GM12875 (cell line): ENCODE results near the gene APEX2.

Experiments
- H3K4me3 ChIP-seq: one replicate; pipeline ENCODE4 v1.5.1; 2011; ENCODE audit warnings: low read depth, low read length, control low read depth
- CTCF ChIP-seq: IDR thresholded peaks from 2 replicates; pipeline ENCODE4 v1.5.1; 2011; ENCODE audit warnings: low read depth, mild to moderate bottlenecking, control low read depth, inconsistent platforms, low read length, moderate library complexity, borderline replicate concordance; ENCODE audit not compliant: insufficient read depth

Gene APEX2

GRCh38 chrX:54995621-54996020, 4.5 kb upstream of the APEX2 start:
- no peak for TF ChIP-seq CTCF

GRCh38 chrX:55004231-55004630, 4.1 kb downstream of the APEX2 start:
- no peak for TF ChIP-seq CTCF
- no peak overlapping the region for H3K4me3 ChIP-seq

More at GRCh38 chrX:54995621-54996020, 4.5 kb upstream of the APEX2 start:
- H3K4me3 ChIP-seq = no peak overlapping the region

- TF ChIP-seq CTCF = no peak
- H3K4me3 ChIP-seq = no peak overlapping the region
Observed at GRCh38 chrX:55005256-55005655, 5.1 kb downstream of the APEX2 start.

GRCh38 chrX:55006827-55007621, 6.9 kb downstream of the APEX2 start:
- TF ChIP-seq CTCF = no peak
- H3K4me3 ChIP-seq = no peak overlapping the region

DNA sequence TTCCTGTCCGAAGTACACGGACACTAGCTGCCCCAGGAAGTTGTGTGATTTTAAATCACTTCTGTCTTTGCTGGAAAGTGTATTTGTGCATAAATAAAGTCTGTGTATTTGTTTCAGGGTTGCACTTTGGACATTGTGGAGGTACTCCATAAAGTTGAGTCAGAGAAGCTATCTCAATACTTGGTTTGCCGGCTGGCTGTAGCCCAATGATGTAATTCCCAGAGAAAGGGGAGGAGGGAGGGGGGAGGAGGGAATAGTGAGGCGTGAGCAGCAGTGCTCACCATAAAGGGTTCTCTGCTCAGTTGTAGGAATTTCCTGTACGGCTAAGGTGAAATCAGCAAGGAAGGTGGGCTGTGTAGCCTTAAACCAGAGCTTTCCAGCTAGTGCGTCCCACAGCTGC, 7.5 kb downstream of the APEX2 start:
- no peak overlapping the region for H3K4me3 ChIP-seq
- TF ChIP-seq CTCF = no peak

DNA sequence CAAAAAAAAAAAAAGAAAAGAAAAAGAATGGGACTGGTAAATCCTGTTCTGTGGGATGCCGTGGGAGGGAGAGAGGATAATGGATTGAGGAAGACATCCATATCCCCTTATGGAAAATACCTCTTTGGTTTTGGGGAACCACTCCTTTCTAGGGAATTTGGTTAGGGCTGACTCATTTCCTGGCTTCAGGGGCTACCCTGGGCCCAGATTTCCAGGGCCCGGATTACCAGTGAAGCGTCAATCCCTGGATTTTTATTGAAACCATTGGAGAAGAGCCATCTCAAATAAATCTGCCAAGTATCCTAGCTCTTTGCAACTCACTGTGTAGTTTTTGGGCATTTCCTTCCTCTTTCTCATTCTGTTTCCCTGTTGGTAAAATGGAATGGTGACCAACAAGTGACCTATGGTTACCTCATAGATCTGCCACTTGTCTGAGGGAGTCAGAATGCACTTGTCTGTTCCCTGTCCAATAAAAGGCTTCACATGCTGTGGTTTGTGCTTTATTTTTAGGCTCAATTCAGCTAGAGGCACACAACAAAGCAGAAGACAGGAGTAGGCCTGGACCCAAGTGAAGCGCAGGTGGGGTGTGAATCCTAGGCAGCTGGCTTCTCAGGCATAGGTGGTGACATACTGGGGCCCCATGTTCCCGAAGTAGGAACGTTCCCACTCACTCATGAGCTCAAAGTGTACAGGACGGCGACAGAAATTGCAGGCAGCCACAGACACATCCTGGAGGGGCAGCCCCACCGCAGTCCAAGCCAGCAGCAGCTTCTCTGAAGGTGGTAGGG, 8.6 kb downstream of the APEX2 start:
- no peak overlapping the region for H3K4me3 ChIP-seq
- no peak for TF ChIP-seq CTCF
